OCI-LY3 (cell line): ENCODE measurements around the gene WRNIP1.

ENCODE experiments used
- EZH2phosphoT487 ChIP-seq: fragments of 200-600 bp; shearing (Covaris generic); IDR thresholded peaks from 2 replicates; pipeline ENCODE4 v1.6.1; 2018; ENCODE audit warnings: antibody characterized with exemption, mixed run types, low read depth
- TF ChIP-seq, protein P1 (sequence below): fragments of 200-600, 300-600 bp; sonication (generic); IDR thresholded peaks from 2 replicates; pipeline ENCODE4 v1.5.1; 2014; ENCODE audit warnings: antibody characterized with exemption, low read length, low read depth

GRCh38 chr6:2725364-2725988 lies 39.7 kb upstream of the WRNIP1 start:
- TF ChIP-seq, protein P1, sequence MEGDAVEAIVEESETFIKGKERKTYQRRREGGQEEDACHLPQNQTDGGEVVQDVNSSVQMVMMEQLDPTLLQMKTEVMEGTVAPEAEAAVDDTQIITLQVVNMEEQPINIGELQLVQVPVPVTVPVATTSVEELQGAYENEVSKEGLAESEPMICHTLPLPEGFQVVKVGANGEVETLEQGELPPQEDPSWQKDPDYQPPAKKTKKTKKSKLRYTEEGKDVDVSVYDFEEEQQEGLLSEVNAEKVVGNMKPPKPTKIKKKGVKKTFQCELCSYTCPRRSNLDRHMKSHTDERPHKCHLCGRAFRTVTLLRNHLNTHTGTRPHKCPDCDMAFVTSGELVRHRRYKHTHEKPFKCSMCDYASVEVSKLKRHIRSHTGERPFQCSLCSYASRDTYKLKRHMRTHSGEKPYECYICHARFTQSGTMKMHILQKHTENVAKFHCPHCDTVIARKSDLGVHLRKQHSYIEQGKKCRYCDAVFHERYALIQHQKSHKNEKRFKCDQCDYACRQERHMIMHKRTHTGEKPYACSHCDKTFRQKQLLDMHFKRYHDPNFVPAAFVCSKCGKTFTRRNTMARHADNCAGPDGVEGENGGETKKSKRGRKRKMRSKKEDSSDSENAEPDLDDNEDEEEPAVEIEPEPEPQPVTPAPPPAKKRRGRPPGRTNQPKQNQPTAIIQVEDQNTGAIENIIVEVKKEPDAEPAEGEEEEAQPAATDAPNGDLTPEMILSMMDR = no peak
- no peak for TF ChIP-seq EZH2phosphoT487
